ENCODE results near the gene DDA1. TPM values are rescaled to one million over a fixed set of nuclear protein-coding genes. Genes with fewer than 3 reads are reported as not detected.

DDA1 gene
- total RNA-seq, 1 experiment from 2014 or later, result 55.6 TPM

GRCh38 chr19:17296273-17296672 is 13.1 kb upstream of the DDA1 start:
- H3K9me3 Mint-ChIP-seq (ENCODE audit: unreplicated experiment), result no peaks in the 10 kb centered on the region
- Histone ChIP-seq H3K36me3 (ENCODE audit: control insufficient read depth, insufficient read depth, low read length) (peaks cover 3% of the 10 kb centered on the region; the same call in 1 of the 2 replicates), H3K9me3 (peaks cover 5% of the 10 kb centered on the region; the same call in 1 of the 2 replicates), H3K27me3 (replicated peaks; ENCODE audit: control insufficient read depth, insufficient read depth, low read length) (no peaks in the 10 kb centered on the region), H3K4me1 (no peaks in the 10 kb centered on the region), H3K4me3 (ENCODE audit: low read depth, low read length) (no peak overlapping the region)
- DNase-seq, result no peak
- TF ChIP-seq CTCF (IDR thresholded peaks at IDR 0.05; ENCODE audit: insufficient read depth in 1 of 2, low read depth in 1 of 2, low read length in 1 of 2, severe bottlenecking in 1 of 2, unreplicated experiment in 1 of 2), result no peak
- ChIA-PET POLR2A (no interaction called here), CTCF (interaction anchor here (0.6 kb wide), 1 partner anchor 9 kb away, joined by 4 read pairs; no protein-coding TSS in a partner anchor)
- no peak overlapping the region for H3K27ac Mint-ChIP-seq (ENCODE audit: unreplicated experiment)
- peaks cover 27% of the 10 kb centered on the region for H3K36me3 Mint-ChIP-seq (ENCODE audit: insufficient read depth, unreplicated experiment)
- no TSS peak for BruUV-seq (replicated peaks)
- H3K4me1 Mint-ChIP-seq (ENCODE audit: low read depth, unreplicated experiment), result no peaks in the 10 kb centered on the region
- no peak overlapping the region for H3K4me3 Mint-ChIP-seq (ENCODE audit: unreplicated experiment)
- no peaks in the 10 kb centered on the region for H3K27me3 Mint-ChIP-seq (ENCODE audit: insufficient read depth, unreplicated experiment)
- intact Hi-C loops (cut with micrococcal nuclease; ENCODE audit: unreplicated experiment), result no loop called here

- CTCF ChIA-PET, result no interaction called here
- H3K27ac Mint-ChIP-seq (ENCODE audit: unreplicated experiment), result no peak overlapping the region
- no TSS peak for BruUV-seq (replicated peaks)
Observed at GRCh38 chr19:17296976-17297375, 12.4 kb upstream of the DDA1 start.

GRCh38 chr19:17300992-17301619 is 8.3 kb upstream of the DDA1 start:
- CTCF ChIA-PET, result no interaction called here
- Histone ChIP-seq H3K9me3 (peaks cover 5% of the 10 kb centered on the region; the same call in 1 of the 2 replicates), H3K27me3 (replicated peaks; ENCODE audit: control insufficient read depth, insufficient read depth, low read length) (no peaks in the 10 kb centered on the region), H3K4me1 (peaks cover 16% of the 10 kb centered on the region), H3K4me3 (ENCODE audit: low read depth, low read length) (no peak overlapping the region), H3K36me3 (ENCODE audit: control insufficient read depth, insufficient read depth, low read length) (0 out of 2 replicates have a peak, but pooled peaks cover 2% of the 10 kb centered on the region)
- Mint-ChIP-seq H3K4me1 (ENCODE audit: low read depth, unreplicated experiment) (no peaks in the 10 kb centered on the region), H3K4me3 (ENCODE audit: unreplicated experiment) (no peak overlapping the region), H3K27ac (ENCODE audit: unreplicated experiment) (peak overlapping the region; percentile 25), H3K27me3 (ENCODE audit: insufficient read depth, unreplicated experiment) (no peaks in the 10 kb centered on the region), H3K9me3 (ENCODE audit: unreplicated experiment) (no peaks in the 10 kb centered on the region), H3K36me3 (ENCODE audit: insufficient read depth, unreplicated experiment) (peaks cover 40% of the 10 kb centered on the region)
- BruUV-seq (replicated peaks), result no TSS peak
- intact Hi-C loops (cut with micrococcal nuclease; ENCODE audit: unreplicated experiment), result no loop called here
- no peak for DNase-seq
- POLR2A ChIA-PET, result no interaction called here
- no peak for TF ChIP-seq CTCF (IDR thresholded peaks at IDR 0.05; ENCODE audit: insufficient read depth in 1 of 2, low read depth in 1 of 2, low read length in 1 of 2, severe bottlenecking in 1 of 2, unreplicated experiment in 1 of 2)

More at GRCh38 chr19:17296976-17297375, 12.4 kb upstream of the DDA1 start:
- Mint-ChIP-seq H3K4me3 (ENCODE audit: unreplicated experiment) (no peak overlapping the region), H3K9me3 (ENCODE audit: unreplicated experiment) (no peaks in the 10 kb centered on the region), H3K27me3 (ENCODE audit: insufficient read depth, unreplicated experiment) (no peaks in the 10 kb centered on the region), H3K4me1 (ENCODE audit: low read depth, unreplicated experiment) (no peaks in the 10 kb centered on the region), H3K36me3 (ENCODE audit: insufficient read depth, unreplicated experiment) (peaks cover 28% of the 10 kb centered on the region)
- Histone ChIP-seq H3K9me3 (peaks cover 5% of the 10 kb centered on the region; the same call in 1 of the 2 replicates), H3K4me1 (peaks cover 2% of the 10 kb centered on the region), H3K4me3 (ENCODE audit: low read depth, low read length) (no peak overlapping the region), H3K27me3 (replicated peaks; ENCODE audit: control insufficient read depth, insufficient read depth, low read length) (no peaks in the 10 kb centered on the region), H3K36me3 (ENCODE audit: control insufficient read depth, insufficient read depth, low read length) (peaks cover 3% of the 10 kb centered on the region; the same call in 1 of the 2 replicates)
- intact Hi-C loops (cut with micrococcal nuclease; ENCODE audit: unreplicated experiment), result no loop called here
- POLR2A ChIA-PET, result no interaction called here
- DNase-seq, result no peak
- TF ChIP-seq CTCF (IDR thresholded peaks at IDR 0.05; ENCODE audit: insufficient read depth in 1 of 2, low read depth in 1 of 2, low read length in 1 of 2, severe bottlenecking in 1 of 2, unreplicated experiment in 1 of 2), result no peak

All from Caco-2 (cell line).